ENCODE data around the gene EPB41L4B. TPM values are rescaled to one million over a fixed set of nuclear protein-coding genes. Genes with fewer than 3 reads are reported as not detected.
"Not testable (repeated sequence)": the region's sequence is repeated elsewhere in the genome, so short reads cannot be mapped to it uniquely, and the experiment has no call there.

The EPB41L4B gene
- 3.7 TPM for total RNA-seq

GRCh38 chr9:109320742-109321448 lies at the start of gene EPB41L4B:
EPB41L4B (minus strand) TSS chr9:109321059; CDS start chr9:109320446, 613 bp downstream.
- peak; percentile 74 for DNase-seq

GRCh38 chr9:109369285-109369684 lies 48.4 kb upstream of the EPB41L4B start:
- no peak for DNase-seq

- DNase-seq = no peak
Measured at GRCh38 chr9:109360771-109361170, 39.9 kb upstream of the EPB41L4B start.

GRCh38 chr9:109358968-109359603 lies 38.2 kb upstream of the EPB41L4B start:
- not testable (repeated sequence) for DNase-seq

- DNase-seq = no peak
Measured at GRCh38 chr9:109355564-109356297, 34.9 kb upstream of the EPB41L4B start.

- no peak for DNase-seq
Measured at GRCh38 chr9:109354190-109354589, 33.3 kb upstream of the EPB41L4B start.

GRCh38 chr9:109351032-109351431 lies 30.2 kb upstream of the EPB41L4B start:
- no peak for DNase-seq

GRCh38 chr9:109349421-109349846 lies 28.6 kb upstream of the EPB41L4B start:
- peak; percentile 2 for DNase-seq

- DNase-seq = no peak
Measured at GRCh38 chr9:109346904-109347303, 26.0 kb upstream of the EPB41L4B start.

- no peak for DNase-seq
Measured at GRCh38 chr9:109344866-109345265, 24.0 kb upstream of the EPB41L4B start.

GRCh38 chr9:109342878-109343277 lies 22.0 kb upstream of the EPB41L4B start:
- no peak for DNase-seq

- no peak for DNase-seq
Measured at GRCh38 chr9:109341561-109341960, 20.7 kb upstream of the EPB41L4B start.

- not testable (repeated sequence) for DNase-seq
Measured at GRCh38 chr9:109340979-109341378, 20.1 kb upstream of the EPB41L4B start.

GRCh38 chr9:109336409-109336808 lies 15.6 kb upstream of the EPB41L4B start:
- DNase-seq = no peak

GRCh38 chr9:109335929-109336328 lies 15.1 kb upstream of the EPB41L4B start:
- DNase-seq = no peak

GRCh38 chr9:109335121-109335520 lies 14.3 kb upstream of the EPB41L4B start:
- DNase-seq = no peak

- DNase-seq = peak; percentile 36
Measured at GRCh38 chr9:109331353-109331752, 10.5 kb upstream of the EPB41L4B start.

GRCh38 chr9:109329638-109330258 lies 8.9 kb upstream of the EPB41L4B start:
- no peak for DNase-seq

GRCh38 chr9:109328978-109329637 lies 8.2 kb upstream of the EPB41L4B start:
- no peak for DNase-seq

GRCh38 chr9:109325089-109325488 lies 4.2 kb upstream of the EPB41L4B start:
- no peak for DNase-seq

- DNase-seq = no peak
Measured at GRCh38 chr9:109323771-109324170, 2.9 kb upstream of the EPB41L4B start.

GRCh38 chr9:109321727-109322126 lies 868 bp upstream of the EPB41L4B start:
- DNase-seq = no peak
